Activated gamma-delta T cell treated with anti-CD3 and anti-CD28 coated beads, Interleukin-2, amount 50 U/mL, for 16 hours (primary cell): ENCODE data around the gene OXSR1.
"Not testable (repeated sequence)": the region's sequence is repeated elsewhere in the genome, so short reads cannot be mapped to it uniquely, and the experiment has no call there.

ENCODE experiments used
- DNase-seq: peaks from one replicate; pipeline ENCODE4 v3.0.0-alpha.2; 2020; ENCODE audit warnings: low read depth

Gene OXSR1

DNA sequence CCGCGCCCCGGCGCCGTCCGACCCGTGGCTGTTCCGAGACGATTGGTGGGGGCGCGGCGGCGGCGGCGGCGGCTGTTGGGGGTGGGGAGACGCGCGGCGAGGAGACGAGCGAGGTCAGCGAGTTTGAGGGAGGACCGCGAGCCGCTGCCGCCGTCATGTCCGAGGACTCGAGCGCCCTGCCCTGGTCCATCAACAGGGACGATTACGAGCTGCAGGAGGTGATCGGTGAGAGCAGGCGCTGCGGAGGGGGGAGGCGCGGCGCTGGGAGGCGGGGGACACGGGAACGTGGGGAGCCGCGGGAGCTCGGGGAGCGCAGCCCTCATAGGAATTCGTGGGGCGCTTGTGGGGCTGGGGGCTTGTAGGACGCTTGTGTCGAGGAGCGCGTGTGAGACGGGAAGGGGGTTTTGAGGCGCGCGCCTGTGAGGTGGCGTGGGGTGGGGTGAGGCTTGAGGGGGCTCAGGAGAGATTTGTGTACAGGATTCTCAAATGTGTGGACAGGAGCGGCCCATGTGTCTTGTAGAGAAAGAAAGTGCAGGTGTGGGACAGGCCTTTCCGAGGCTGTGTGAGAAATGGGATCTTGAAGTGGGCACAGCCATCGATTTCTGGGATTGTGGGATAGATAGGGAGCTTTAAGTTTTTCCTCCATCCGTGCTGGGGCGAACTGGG, 518 bp downstream of the OXSR1 start:
- DNase-seq = no peak

GRCh38 chr3:38167591-38167990, 2.3 kb downstream of the OXSR1 start:
- DNase-seq = no peak

DNA sequence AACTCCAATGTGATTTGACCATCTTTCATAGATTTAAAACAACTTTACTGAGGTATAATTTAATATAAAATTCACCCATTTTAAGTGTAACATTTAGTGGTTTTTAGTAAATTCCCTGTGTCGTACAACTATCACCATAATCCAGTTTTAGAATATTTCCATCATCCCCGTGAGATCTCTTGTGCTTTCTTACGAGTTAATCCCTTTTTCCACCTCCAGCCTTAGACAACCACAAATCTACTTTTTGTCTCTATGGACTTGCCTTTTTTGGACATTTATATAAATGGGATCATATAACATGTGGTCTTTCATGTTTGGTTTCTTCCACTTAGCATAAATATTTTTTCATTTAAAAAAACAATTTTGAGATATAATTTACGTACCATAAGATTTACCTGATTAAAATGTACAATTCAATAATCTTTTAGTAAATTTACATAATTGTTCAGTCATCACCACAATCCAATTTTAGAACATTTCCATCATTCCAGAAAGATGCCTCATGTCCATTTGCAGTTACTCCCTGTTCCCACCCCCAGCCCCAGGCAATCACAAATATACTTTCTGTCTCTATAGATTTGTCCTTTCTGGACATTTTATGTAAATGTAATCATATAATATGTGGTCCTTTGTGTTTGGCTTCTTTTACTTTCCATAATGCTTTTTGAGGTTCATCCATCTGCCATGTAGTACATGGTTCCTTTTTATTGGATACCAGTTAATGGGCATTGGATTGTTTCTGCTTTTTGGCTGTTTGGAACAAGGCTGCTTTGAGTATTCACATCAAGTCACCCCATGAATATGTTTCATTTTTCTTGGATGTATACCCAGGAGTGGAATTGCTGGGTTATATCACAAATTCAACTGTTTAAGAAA, 3.1 kb downstream of the OXSR1 start:
- no peak for DNase-seq

DNA sequence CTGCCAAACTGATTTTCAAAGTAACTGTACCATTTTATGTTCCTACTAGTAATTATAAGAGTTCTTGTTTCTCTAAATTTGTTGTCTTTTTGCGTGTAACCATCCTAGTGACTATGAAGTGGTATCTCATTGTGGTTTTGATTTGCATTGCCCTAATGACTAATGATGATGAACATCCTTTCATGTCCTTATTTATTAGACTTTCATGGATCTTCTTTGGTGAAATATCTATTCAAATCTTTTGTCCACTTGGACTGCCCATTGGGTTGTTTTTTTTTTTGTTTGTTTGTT, 3.6 kb downstream of the OXSR1 start:
- no peak for DNase-seq

- no peak for DNase-seq
These were observed 5.4 kb downstream of the OXSR1 start for GRCh38 chr3:38170722-38171121.

DNA sequence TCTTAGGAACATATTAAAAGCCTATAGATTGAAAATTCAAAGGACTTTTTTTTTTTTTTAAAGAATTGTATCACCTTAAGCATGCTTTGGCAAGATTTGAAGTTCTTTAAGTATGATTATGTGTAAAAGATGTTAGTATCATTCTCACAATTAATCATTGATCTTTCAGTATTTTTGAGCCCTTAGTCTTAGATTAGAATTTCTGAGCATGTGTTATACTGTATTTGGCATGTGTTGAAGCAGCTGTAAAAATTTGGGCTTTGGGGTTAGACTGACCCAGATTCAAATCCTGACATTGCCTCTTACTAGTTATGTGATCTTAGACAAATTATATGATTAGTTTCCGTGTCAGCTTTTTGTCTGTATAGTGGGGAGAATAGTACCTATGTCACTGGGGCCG, 6.3 kb downstream of the OXSR1 start:
- no peak for DNase-seq

GRCh38 chr3:38173834-38174418, 8.6 kb downstream of the OXSR1 start:
- no peak for DNase-seq

DNA sequence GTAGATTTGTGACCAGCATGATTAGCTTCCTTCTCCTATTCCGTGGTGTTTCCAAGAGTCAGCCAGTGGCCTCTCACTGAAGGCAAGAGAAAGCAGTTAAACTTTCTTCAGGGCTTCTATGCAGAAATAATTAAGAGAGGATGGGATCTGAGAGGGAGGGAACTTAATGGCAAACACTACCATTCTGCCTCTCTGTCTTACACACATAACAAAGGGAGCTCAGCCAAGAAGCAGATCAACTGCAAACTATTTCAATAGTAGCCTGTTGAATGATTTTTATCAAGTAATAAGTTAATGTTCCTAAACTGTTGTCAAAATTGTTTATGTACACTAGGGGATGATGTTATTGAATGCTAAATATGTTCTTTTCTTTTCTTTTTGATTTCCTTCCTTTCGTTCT, 11.8 kb downstream of the OXSR1 start:
- DNase-seq = no peak

- no peak for DNase-seq
These were observed 21.4 kb downstream of the OXSR1 start for GRCh38 chr3:38186781-38187180.

- no peak for DNase-seq
These were observed 25.1 kb downstream of the OXSR1 start for GRCh38 chr3:38190481-38190881.

- DNase-seq = not testable (repeated sequence)
These were observed 37.6 kb downstream of the OXSR1 start for GRCh38 chr3:38202931-38203330.

- no peak for DNase-seq
These were observed 38.4 kb downstream of the OXSR1 start for GRCh38 chr3:38203690-38204089.

DNA sequence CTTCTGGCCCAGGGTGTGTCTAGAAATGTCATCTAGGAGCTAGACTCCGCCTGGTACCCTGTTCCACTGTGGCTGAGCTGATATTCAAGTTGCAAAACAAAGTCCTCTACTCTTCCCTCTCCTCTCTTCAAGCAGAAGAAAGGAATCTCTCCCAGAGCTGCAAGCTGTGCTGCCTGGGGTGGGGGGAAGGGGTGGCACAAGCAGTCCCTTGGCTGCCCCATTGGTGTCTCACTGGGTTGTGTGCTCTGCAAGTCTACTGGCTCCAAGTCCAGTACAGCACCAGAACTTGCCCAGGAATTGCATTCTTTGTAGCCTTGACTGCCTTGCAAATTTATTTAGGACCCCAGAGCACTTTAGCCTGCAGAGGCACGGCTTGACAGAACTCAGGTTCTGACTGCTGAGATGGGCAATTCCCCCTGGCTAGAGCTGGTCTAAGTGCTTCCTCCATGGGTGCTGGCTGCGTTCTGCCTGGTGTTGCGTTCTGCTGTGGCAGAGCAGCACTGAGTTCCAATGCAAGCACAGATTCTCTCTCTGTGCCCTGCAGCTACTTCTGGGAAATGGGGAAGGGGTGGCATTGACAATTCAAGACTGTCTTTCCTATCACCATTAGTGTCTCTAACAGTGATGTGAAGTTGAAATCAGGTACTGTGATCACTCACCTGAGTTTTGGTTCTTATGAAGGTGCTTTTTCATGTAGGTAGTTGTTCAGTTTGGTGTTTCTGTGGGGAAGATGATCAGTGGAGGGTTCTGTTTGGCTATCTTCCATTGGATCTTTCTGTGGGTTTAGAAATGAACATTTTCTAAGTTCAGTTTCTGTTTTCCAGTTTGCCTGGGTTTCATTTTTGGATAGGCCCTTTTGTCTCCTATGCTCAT, 39.5 kb downstream of the OXSR1 start:
- no peak for DNase-seq

- DNase-seq = no peak
These were observed 40.1 kb downstream of the OXSR1 start for GRCh38 chr3:38205472-38205805.

DNA sequence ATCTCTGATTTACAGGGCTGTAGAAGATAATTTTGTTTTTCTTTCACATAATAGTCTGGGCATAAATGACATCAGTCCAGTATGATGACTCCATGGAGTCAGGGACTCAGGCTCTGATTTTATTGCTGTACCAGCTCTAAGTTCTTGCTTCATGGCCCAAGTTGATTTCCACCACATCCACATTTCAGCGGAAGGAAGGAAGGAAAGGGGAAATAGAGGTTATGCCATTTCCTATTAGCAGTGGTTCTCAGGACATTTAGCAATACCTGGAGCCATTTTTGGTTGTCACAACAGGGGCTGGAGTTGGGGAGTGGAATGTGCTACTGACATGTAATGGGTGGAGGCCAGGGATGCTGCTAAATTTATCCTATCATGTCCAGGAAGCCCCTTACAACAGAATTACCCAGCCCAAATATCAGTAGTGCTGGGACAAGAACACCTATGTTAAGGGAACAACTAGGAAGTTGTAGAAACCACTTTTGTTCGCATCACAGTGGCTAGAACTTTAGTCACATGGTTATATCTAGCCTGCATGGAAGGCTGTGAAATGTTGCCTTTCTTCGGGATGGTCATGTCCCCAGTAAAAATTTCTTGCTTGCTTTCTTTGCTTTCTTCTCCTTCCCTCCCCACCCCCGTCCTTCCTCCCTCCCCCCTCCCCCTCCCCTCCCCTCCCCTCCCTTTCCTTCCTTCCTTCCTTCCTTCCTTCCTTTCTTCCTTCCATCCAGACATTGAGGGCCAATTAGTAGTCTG, 42.1 kb downstream of the OXSR1 start:
- DNase-seq = no peak

GRCh38 chr3:38210141-38210757, 44.9 kb downstream of the OXSR1 start:
- no peak for DNase-seq

DNA sequence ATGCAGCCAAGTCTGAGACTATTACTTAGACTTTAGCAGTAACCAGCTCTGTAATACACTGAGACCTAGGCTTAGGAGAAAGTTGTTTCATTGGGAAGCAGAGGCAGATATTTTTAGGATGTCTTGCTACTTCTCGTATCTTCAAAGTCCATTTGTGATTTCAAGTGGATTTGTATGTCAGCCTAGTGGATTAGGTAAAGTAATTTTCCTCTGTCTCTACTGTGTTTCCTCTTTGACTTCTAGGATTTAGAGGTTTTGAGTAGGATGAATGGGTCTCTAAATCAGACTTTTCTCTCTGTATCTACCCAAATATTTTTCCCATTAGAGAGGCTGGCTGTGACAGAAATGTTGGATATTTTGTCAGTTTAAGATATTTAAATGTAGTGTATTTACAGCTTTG, 46.8 kb downstream of the OXSR1 start:
- DNase-seq = no peak

GRCh38 chr3:38214560-38214959, 49.2 kb downstream of the OXSR1 start:
- DNase-seq = no peak

- DNase-seq = no peak
These were observed 54.4 kb downstream of the OXSR1 start for GRCh38 chr3:38219609-38220197.

- DNase-seq = no peak
These were observed 55.7 kb downstream of the OXSR1 start for GRCh38 chr3:38221005-38221404.

- DNase-seq = no peak
These were observed 56.8 kb downstream of the OXSR1 start for GRCh38 chr3:38222032-38222634.
